Measurements from ENCODE around the gene PARVA. TPM values are rescaled to one million over a fixed set of nuclear protein-coding genes. Genes with fewer than 3 reads are reported as not detected.

The PARVA gene
- total and polyA plus RNA-seq, 4 donors: 3.1 to 11.7 (median 11.2) TPM

- H3K36me3 ChIP-seq (ENCODE audit: control insufficient read depth in 4 of 4, insufficient read depth in 3 of 4, low read depth in 1 of 4, low read length in 3 of 4): peaks cover 0 to 9% (median 6%) of the 10 kb centered on the region in 4 donors
- no peaks in the 10 kb centered on the region for H3K9me3 ChIP-seq (ENCODE audit: control insufficient read depth in 4 of 4, low read length in 3 of 4)
- H3K27ac ChIP-seq (ENCODE audit: low read depth in 1 of 2, low read length in 2 of 2): no peak overlapping the region
- H3K4me3 ChIP-seq (ENCODE audit: low read depth in 1 of 3, low read length in 3 of 3): no peak overlapping the region
- no peaks in the 10 kb centered on the region for H3K27me3 ChIP-seq (ENCODE audit: control insufficient read depth in 4 of 4, insufficient read depth in 4 of 4, low read length in 3 of 4)
- WGBS: 50% methylated on average over 2 of the region's 2 CpGs
- no peaks in the 10 kb centered on the region for H3K4me1 ChIP-seq (ENCODE audit: control insufficient read depth in 4 of 4, insufficient read depth in 4 of 4, low read length in 3 of 4)
- DNase-seq (ENCODE audit: low spot score): no peak
- H3K9ac ChIP-seq (ENCODE audit: low read depth in 1 of 2, low read length in 2 of 2): no peak overlapping the region
- TF ChIP-seq FOXA2 (IDR thresholded peaks at IDR 0.05) (no peak), EGR1 (IDR thresholded peaks at IDR 0.05; ENCODE audit: low read depth in 2 of 2) (no peak), CTCF (IDR thresholded peaks at IDR 0.05; ENCODE audit: low read depth, low read length, missing input control) (no peak), RXRA (IDR thresholded peaks at IDR 0.05) (no peak), FOXA1 (IDR thresholded peaks at IDR 0.05) (no peak), HNF4G (IDR thresholded peaks at IDR 0.05) (no peak), RAD21 (IDR thresholded peaks at IDR 0.05) (no peak), JUND (IDR thresholded peaks at IDR 0.05) (no peak), HNF4A (conservative IDR thresholded peaks at IDR 0.05) (no peak), YY1 (IDR thresholded peaks at IDR 0.05) (no peak), MAX (IDR thresholded peaks at IDR 0.05) (no peak), TAF1 (conservative IDR thresholded peaks at IDR 0.05) (no peak), SP1 (IDR thresholded peaks at IDR 0.05) (no peak), ZBTB33 (IDR thresholded peaks at IDR 0.05) (no peak)
Measured at GRCh38 chr11:12482839-12483238, 105.5 kb downstream of the PARVA start.

GRCh38 chr11:12483604-12484003 is 106.2 kb downstream of the PARVA start:
- no peaks in the 10 kb centered on the region for H3K27me3 ChIP-seq (ENCODE audit: control insufficient read depth in 4 of 4, insufficient read depth in 4 of 4, low read length in 3 of 4)
- no peak overlapping the region for H3K4me3 ChIP-seq (ENCODE audit: low read depth in 1 of 3, low read length in 3 of 3)
- no peak overlapping the region for H3K27ac ChIP-seq (ENCODE audit: low read depth in 1 of 2, low read length in 2 of 2)
- 92% methylated on average over 5 of the region's 5 CpGs for WGBS
- no peak for DNase-seq (ENCODE audit: low spot score)
- H3K4me1 ChIP-seq (ENCODE audit: control insufficient read depth in 4 of 4, insufficient read depth in 4 of 4, low read length in 3 of 4): no peaks in the 10 kb centered on the region
- TF ChIP-seq TAF1 (conservative IDR thresholded peaks at IDR 0.05): no peak
- no peak for TF ChIP-seq RAD21 (IDR thresholded peaks at IDR 0.05)
- no peak for TF ChIP-seq HNF4A (conservative IDR thresholded peaks at IDR 0.05)
- no peak for TF ChIP-seq FOXA1 (IDR thresholded peaks at IDR 0.05)
- no peak for TF ChIP-seq EGR1 (IDR thresholded peaks at IDR 0.05; ENCODE audit: low read depth in 2 of 2)
- TF ChIP-seq HNF4G (IDR thresholded peaks at IDR 0.05): no peak
- TF ChIP-seq ZBTB33 (IDR thresholded peaks at IDR 0.05): no peak
- no peak for TF ChIP-seq JUND (IDR thresholded peaks at IDR 0.05)
- TF ChIP-seq NR2F2 (IDR thresholded peaks at IDR 0.05): no peak
- TF ChIP-seq YY1 (IDR thresholded peaks at IDR 0.05): no peak
- no peak for TF ChIP-seq CTCF (IDR thresholded peaks at IDR 0.05; ENCODE audit: low read depth, low read length, missing input control)
- TF ChIP-seq GABPA (IDR thresholded peaks at IDR 0.05 in 1 of 2, conservative IDR thresholded peaks at IDR 0.05 in 1 of 2): no peak
- no peak for TF ChIP-seq MAX (IDR thresholded peaks at IDR 0.05)
- TF ChIP-seq SP1 (IDR thresholded peaks at IDR 0.05): no peak
- no peak for TF ChIP-seq REST (IDR thresholded peaks at IDR 0.05)
- no peak for TF ChIP-seq ATF3 (IDR thresholded peaks at IDR 0.05)
- TF ChIP-seq FOXA2 (IDR thresholded peaks at IDR 0.05): no peak
- no peak for TF ChIP-seq RXRA (IDR thresholded peaks at IDR 0.05)
- no peak overlapping the region for H3K9ac ChIP-seq (ENCODE audit: low read depth in 1 of 2, low read length in 2 of 2)
- H3K36me3 ChIP-seq (ENCODE audit: control insufficient read depth in 4 of 4, insufficient read depth in 3 of 4, low read depth in 1 of 4, low read length in 3 of 4): peaks cover 2 to 7% (median 4%) of the 10 kb centered on the region in 4 donors
- H3K9me3 ChIP-seq (ENCODE audit: control insufficient read depth in 4 of 4, low read length in 3 of 4): no peaks in the 10 kb centered on the region

Data from liver (tissue), 9 donors.